Body of pancreas (tissue), 4 donors: ENCODE measurements around the gene PLPPR1. TPM values are rescaled to one million over a fixed set of nuclear protein-coding genes. Genes with fewer than 3 reads are reported as not detected.
A peak's percentile ranks its signal among the peaks of the same experiment; 100 is the strongest.

ENCODE experiments used
- ATAC-seq: fragments of 150-250 bp; one replicate; pipeline ENCODE4 v1.9.1; 2016
- DNase-seq, 4 donors: peaks; one replicate each; pipeline ENCODE4 v3.0.0-alpha.2; 2019
- H3K27ac ChIP-seq, 4 donors: fragments of 200-600 bp; sonication (generic); 1 replicate in 3 of 4; 2 replicates in 1 of 4; pipeline versions ENCODE4 v1.5.1 to v1.6.1; 2016 to 2019; ENCODE audit warnings: mild to moderate bottlenecking in 1 of 4, mixed read lengths in 1 of 4, moderate library complexity in 1 of 4
- H3K27me3 ChIP-seq, 2 donors: fragments of 200-600 bp; sonication (generic); one replicate each; pipeline ENCODE4 v1.6.0; 2016; ENCODE audit warnings: mild to moderate bottlenecking in 1 of 2
- H3K36me3 ChIP-seq, 2 donors: fragments of 200-600 bp; sonication (generic); replicated peaks in 1 of 2; 2 replicates each; pipeline ENCODE4 v1.5.1; 2016; ENCODE audit warnings: low read depth in 2 of 2; ENCODE audit not compliant: insufficient read depth in 1 of 2
- H3K4me1 ChIP-seq: fragments of 200-600 bp; sonication (generic); one replicate; pipeline ENCODE4 v1.6.0; 2016
- H3K4me3 ChIP-seq, 2 donors: fragments of 200-600 bp; sonication (generic); 1 replicate in 1 of 2; 2 replicates in 1 of 2; pipeline ENCODE4 v1.5.1; 2016 to 2019
- H3K9me3 ChIP-seq, 3 donors: fragments of 200-600 bp; sonication (generic); 1 replicate in 2 of 3; 2 replicates in 1 of 3; pipeline ENCODE4 v1.5.1; 2016
- POLR2A ChIP-seq, 3 donors: fragments of 450-650 bp; IDR thresholded peaks; one replicate each; pipeline ENCODE4 v1.6.1; 2016; ENCODE audit warnings: antibody characterized with exemption in 3 of 3, mild to moderate bottlenecking in 2 of 3
- WGBS, 2 donors: methylation state at CpG; one replicate each; pipeline ENCODE4 v1.1.5; 2017; 5-methylcytosine and 5-hydroxymethylcytosine counted together
- intact Hi-C: fragments of 100-400 bp; cut with DNase I; formaldehyde crosslinking; loops from one replicate; pipeline ENCODE4 v1.15.1; 2023
- total RNA-seq, 2 donors: library from RNA; depleted of rRNA; stranded (reverse); fragments of >200 nt; gene quantifications; one replicate each; pipeline ENCODE4 v1.1.0, GENCODE V29; 2016
- TF ChIP-seq, protein P1 (sequence below), 7 experiments: fragments of 450-650 bp in 4 of 7; fragments of 200-600 bp in 3 of 7; sonication (generic) in 3 of 7; IDR thresholded peaks; one replicate each; pipeline ENCODE4 v1.5.1; 2016 to 2019; ENCODE audit warnings: antibody characterized with exemption in 7 of 7

PLPPR1 gene
- total RNA-seq, 2 donors from 2014 or later, result 0.26 TPM; not detected in 1

DNA sequence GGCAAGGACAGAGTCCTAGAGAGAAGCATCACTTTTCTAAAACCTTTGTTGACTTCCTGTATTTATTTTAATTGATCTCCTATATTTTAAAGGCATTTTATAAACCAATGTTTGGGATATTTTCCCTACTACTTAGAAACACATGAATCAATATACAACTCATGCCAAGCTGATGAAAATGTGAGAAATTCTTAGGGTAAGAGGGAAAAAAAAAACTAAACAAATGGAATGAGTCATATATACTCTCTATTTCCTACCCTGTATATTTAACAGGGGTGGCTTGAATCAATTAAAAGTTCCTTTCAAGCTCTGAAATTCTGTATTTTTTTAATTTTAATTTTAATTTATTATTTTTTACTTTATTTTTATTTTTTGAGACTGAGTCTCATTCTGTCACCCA is 336.7 kb downstream of the PLPPR1 start:
- H3K27ac ChIP-seq, result peak overlapping the region in 1 of 4 donors; percentile 68
- H3K4me1 ChIP-seq, result peaks cover 19% of the 10 kb centered on the region
- intact Hi-C loops, result no loop called here
- H3K27me3 ChIP-seq, result no peaks in the 10 kb centered on the region
- no peaks in the 10 kb centered on the region for H3K9me3 ChIP-seq
- ATAC-seq (no peak), DNase-seq (no peak)
- TF ChIP-seq, protein P1, sequence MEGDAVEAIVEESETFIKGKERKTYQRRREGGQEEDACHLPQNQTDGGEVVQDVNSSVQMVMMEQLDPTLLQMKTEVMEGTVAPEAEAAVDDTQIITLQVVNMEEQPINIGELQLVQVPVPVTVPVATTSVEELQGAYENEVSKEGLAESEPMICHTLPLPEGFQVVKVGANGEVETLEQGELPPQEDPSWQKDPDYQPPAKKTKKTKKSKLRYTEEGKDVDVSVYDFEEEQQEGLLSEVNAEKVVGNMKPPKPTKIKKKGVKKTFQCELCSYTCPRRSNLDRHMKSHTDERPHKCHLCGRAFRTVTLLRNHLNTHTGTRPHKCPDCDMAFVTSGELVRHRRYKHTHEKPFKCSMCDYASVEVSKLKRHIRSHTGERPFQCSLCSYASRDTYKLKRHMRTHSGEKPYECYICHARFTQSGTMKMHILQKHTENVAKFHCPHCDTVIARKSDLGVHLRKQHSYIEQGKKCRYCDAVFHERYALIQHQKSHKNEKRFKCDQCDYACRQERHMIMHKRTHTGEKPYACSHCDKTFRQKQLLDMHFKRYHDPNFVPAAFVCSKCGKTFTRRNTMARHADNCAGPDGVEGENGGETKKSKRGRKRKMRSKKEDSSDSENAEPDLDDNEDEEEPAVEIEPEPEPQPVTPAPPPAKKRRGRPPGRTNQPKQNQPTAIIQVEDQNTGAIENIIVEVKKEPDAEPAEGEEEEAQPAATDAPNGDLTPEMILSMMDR (IDR thresholded peaks at IDR 0.05), result no peak
- TF ChIP-seq POLR2A (IDR thresholded peaks at IDR 0.05), result no peak
- H3K36me3 ChIP-seq, result no peaks in the 10 kb centered on the region
- no peak overlapping the region for H3K4me3 ChIP-seq

DNA sequence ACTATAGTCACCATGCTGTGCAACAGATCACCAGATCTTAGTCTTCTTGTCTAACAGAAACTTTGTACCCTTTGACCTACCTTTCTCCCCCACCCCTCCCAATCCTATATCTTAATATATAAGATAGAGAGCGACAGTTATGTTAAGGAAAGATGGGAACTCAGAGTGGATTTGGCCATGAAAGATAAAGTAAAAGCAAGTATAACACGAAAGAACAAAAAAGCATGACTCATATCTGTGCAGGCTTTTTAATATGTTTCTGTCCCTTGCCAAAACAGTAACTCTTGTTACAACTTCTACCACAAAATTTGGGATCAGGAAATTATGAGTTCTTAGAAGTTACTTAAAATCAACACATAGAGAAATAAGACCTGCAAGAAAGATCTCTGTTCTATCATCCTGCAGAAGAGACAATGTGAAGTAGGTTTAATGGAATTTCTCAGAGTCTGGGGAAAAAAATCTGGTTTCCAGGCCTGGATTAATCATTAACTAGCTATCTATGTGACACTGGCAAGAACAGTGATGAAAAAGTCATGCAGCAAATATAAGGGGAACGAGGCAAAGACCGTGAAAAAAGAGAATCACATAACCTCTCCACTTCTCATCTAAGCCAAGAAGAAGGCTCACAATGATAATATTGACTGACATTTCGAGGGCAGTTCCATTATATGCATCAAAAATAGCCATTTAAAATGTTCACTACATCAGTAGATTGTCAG is 337.7 kb downstream of the PLPPR1 start:
- Histone ChIP-seq H3K9me3 (no peaks in the 10 kb centered on the region), H3K27ac (peak overlapping the region in 3 of 4 donors; percentile 42 to 68 (median 49)), H3K4me1 (peaks cover 19% of the 10 kb centered on the region), H3K27me3 (no peaks in the 10 kb centered on the region), H3K4me3 (no peak overlapping the region), H3K36me3 (no peaks in the 10 kb centered on the region)
- peak; percentile 69 for ATAC-seq
- no peak for TF ChIP-seq POLR2A (IDR thresholded peaks at IDR 0.05)
- TF ChIP-seq, protein P1 (IDR thresholded peaks at IDR 0.05), result no peak
- intact Hi-C loops, result no loop called here
- 18 to 29% methylated on average over 5 of the region's 5 CpGs for WGBS, 2 donors
- no peak for DNase-seq

DNA sequence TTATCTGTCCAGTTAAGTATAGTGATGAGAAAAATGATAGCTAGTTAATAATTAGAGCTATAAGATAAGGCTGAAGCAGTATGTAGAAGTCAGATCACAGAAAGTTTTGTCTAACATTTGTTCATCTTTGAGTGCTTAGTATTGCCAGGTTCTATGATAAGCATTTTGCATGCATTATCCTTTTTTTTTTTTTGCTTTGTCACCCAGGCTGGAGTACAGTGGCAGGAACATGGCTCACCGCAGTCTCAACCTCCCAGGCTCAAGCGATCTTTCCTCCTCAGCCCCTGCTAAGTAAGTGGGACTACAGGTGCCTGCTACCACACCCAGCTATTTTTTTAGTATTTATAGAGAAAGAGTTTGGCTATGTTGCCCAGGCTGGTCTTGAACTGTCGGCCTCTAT is 338.8 kb downstream of the PLPPR1 start:
- H3K4me3 ChIP-seq, result no peak overlapping the region
- intact Hi-C loops, result no loop called here
- no peaks in the 10 kb centered on the region for H3K9me3 ChIP-seq
- H3K36me3 ChIP-seq, result no peaks in the 10 kb centered on the region
- H3K27ac ChIP-seq, result no peak overlapping the region
- ATAC-seq (no peak), DNase-seq (no peak)
- H3K27me3 ChIP-seq, result no peaks in the 10 kb centered on the region
- peaks cover 19% of the 10 kb centered on the region for H3K4me1 ChIP-seq
- WGBS, 2 donors, result 98 to 99% methylated on average over 3 of the region's 3 CpGs
- no peak for TF ChIP-seq POLR2A (IDR thresholded peaks at IDR 0.05)

DNA sequence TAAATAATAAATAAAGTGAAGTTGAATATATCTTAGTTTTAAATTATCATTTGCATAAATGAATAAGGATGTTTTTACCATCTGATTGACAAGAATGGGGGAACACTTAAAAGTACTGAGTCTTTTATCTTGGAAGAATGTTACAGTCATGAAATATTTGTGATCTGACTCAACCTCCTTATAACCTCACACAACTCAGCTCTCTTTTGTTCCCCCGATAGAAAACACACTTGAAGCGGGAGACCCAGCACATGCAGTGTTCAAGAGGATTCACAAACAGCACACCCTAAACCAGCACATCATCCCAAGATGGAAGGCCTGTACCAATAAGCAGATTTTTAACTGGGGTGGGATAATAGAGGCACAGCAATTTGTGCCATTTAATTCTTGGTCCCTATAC is 340.8 kb downstream of the PLPPR1 start:
- DNase-seq (no peak), ATAC-seq (no peak)
- TF ChIP-seq, protein P1 (IDR thresholded peaks at IDR 0.05), result no peak
- TF ChIP-seq POLR2A (IDR thresholded peaks at IDR 0.05), result no peak
- no peaks in the 10 kb centered on the region for H3K9me3 ChIP-seq
- intact Hi-C loops, result no loop called here
- H3K36me3 ChIP-seq, result no peaks in the 10 kb centered on the region
- H3K27me3 ChIP-seq, result no peaks in the 10 kb centered on the region
- no peak overlapping the region for H3K27ac ChIP-seq
- no peak overlapping the region for H3K4me3 ChIP-seq
- WGBS, 2 donors, result 91% methylated on average over 2 of the region's 2 CpGs
- peaks cover 19% of the 10 kb centered on the region for H3K4me1 ChIP-seq

DNA sequence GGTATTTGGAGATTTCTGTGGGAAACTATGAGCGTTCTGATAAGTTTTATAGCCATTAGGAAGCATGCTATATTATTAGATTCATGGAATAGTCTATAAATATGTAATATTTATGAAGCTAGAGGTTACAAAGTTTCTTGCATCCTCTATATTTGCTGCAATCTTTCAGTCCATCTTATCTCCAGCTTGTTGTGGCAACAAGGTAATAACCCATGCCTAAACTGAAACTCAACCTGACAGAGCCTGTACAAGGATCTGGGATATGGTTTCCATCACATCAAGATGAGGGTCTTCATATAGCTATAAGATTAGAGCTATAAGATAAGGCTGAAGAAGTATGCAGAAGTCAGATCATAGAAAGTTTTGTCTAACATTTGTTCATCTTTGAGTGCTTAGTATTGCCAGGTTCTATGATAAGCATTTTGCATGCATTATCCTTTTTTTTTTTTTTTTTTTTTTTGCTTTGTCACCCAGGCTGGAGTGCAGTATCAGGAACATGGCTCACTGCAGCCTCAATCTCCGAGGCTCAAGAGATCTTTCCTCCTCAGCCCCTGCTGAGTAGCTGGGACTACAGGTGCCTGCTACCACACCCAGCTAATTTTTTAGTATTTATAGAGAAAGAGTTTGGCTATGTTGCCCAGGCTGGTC is 341.5 kb downstream of the PLPPR1 start:
- no peak for ATAC-seq
- no peak overlapping the region for H3K4me3 ChIP-seq
- 55 to 61% methylated on average over 2 of the region's 2 CpGs for WGBS, 2 donors
- no peak for DNase-seq
- no peaks in the 10 kb centered on the region for H3K9me3 ChIP-seq
- no peak overlapping the region for H3K27ac ChIP-seq
- no peaks in the 10 kb centered on the region for H3K36me3 ChIP-seq
- intact Hi-C loops, result no loop called here
- no peaks in the 10 kb centered on the region for H3K27me3 ChIP-seq
- no peak for TF ChIP-seq POLR2A (IDR thresholded peaks at IDR 0.05)
- TF ChIP-seq, protein P1 (IDR thresholded peaks at IDR 0.05), result no peak
- peaks cover 19% of the 10 kb centered on the region for H3K4me1 ChIP-seq
